Measurements from ENCODE around the gene HDHD5. TPM values are rescaled to one million over a fixed set of nuclear protein-coding genes. Genes with fewer than 3 reads are reported as not detected.

HDHD5 gene
- total and polyA plus RNA-seq, 10 of the 15 experiments (the other 5 are each of a cell fraction or from before 2014, with no cell fraction given), result 1.7 to 68.0 (median 49.9) TPM

GRCh38 chr22:17145021-17145680, 13.9 kb downstream of the HDHD5 start:
- no peaks in the 10 kb centered on the region for H3K79me2 ChIP-seq (ENCODE audit: control insufficient read depth, insufficient read depth, low read length)
- in situ Hi-C loops (cut with MboI), result no loop called here
- no peaks in the 10 kb centered on the region for H3K27me3 ChIP-seq (replicated peaks in 1 of 2; ENCODE audit: control insufficient read depth in 2 of 2, insufficient read depth in 2 of 2, low read length in 1 of 2)
- POLR2A ChIA-PET, result interaction anchor here (0.9 kb wide), 1 partner anchor 12 kb away, joined by 3 read pairs; no protein-coding TSS in a partner anchor
- H3K36me3 ChIP-seq (ENCODE audit: control insufficient read depth in 2 of 2, insufficient read depth in 2 of 2, low read length in 1 of 2), result peaks cover 15 to 27% of the 10 kb centered on the region in 2 experiments; a peak in 3 of 4 replicates
- TF ChIP-seq IKZF2 (IDR thresholded peaks at IDR 0.05) (no peak), MYB (IDR thresholded peaks at IDR 0.05; ENCODE audit: borderline replicate concordance, low read depth, low read length) (no peak), ATF7 (IDR thresholded peaks at IDR 0.05; ENCODE audit: low read depth) (no peak), YY1 (IDR thresholded peaks at IDR 0.05; ENCODE audit: low read depth, low read length) (no peak), MYC (IDR thresholded peaks at IDR 0.05; ENCODE audit: insufficient read depth, insufficient read length, insufficient replicate concordance, low read length, severe bottlenecking) (no peak), RAD21 (IDR thresholded peaks at IDR 0.05; ENCODE audit: insufficient read depth, low read depth, low read length) (no peak), ESRRA (IDR thresholded peaks at IDR 0.05; ENCODE audit: low read length) (no peak), TCF7 (IDR thresholded peaks at IDR 0.05; ENCODE audit: borderline replicate concordance) (no peak), EED (IDR thresholded peaks at IDR 0.05; ENCODE audit: low read depth) (no peak), ZNF207 (IDR thresholded peaks at IDR 0.05; ENCODE audit: borderline replicate concordance) (no peak), ATF3 (IDR thresholded peaks at IDR 0.05; ENCODE audit: borderline replicate concordance, extremely low read depth, low read depth, low read length) (no peak), HDGF (IDR thresholded peaks at IDR 0.05) (no peak), JUNB (IDR thresholded peaks at IDR 0.05) (no peak), PAX5 (IDR thresholded peaks at IDR 0.05; ENCODE audit: borderline replicate concordance, low read depth, low read length) (no peak), CREB1 (IDR thresholded peaks at IDR 0.05; ENCODE audit: low read depth) (no peak), IRF4 (IDR thresholded peaks at IDR 0.05; ENCODE audit: low read depth, low read length) (no peak), E4F1 (IDR thresholded peaks at IDR 0.05; ENCODE audit: borderline replicate concordance, partially characterized antibody) (no peak)
- no peaks in the 10 kb centered on the region for H3K4me1 ChIP-seq (ENCODE audit: control insufficient read depth, insufficient read depth, low read length)
- intact Hi-C loops (cut with micrococcal nuclease; ENCODE audit: unreplicated experiment), result no loop called here
- no peak for DNase-seq (ENCODE audit: low read depth, low spot score)
- H4K20me1 ChIP-seq (ENCODE audit: control insufficient read depth, insufficient read depth), result no peaks in the 10 kb centered on the region
- H3K4me2 ChIP-seq (ENCODE audit: control insufficient read depth, insufficient read depth), result no peak overlapping the region
- H3K9me3 ChIP-seq (replicated peaks; ENCODE audit: control insufficient read depth, insufficient read depth, low read length), result no peaks in the 10 kb centered on the region
- ATAC-seq, result no peak
- SMC1A ChIA-PET (ENCODE audit: uncharacterized antibody, unreplicated experiment), result no interaction called here
- no TSS peak for BruUV-seq (replicated peaks)
- no peak overlapping the region for H3K4me3 ChIP-seq
- no peak overlapping the region for H2AFZ ChIP-seq (ENCODE audit: control insufficient read depth, low read depth, low read length)
- CTCF ChIA-PET, result interaction anchor here (0.9 kb wide), 1 partner anchor 26 kb away, joined by 3 read pairs; no protein-coding TSS in a partner anchor
- no peak for FAIRE-seq
- 79% methylated on average over 8 of the region's 8 CpGs for WGBS (ENCODE audit: insufficient coverage, insufficient replicate concordance, low lambda C conversion rate, missing lambda C conversion rate)
- no peak overlapping the region for H3K27ac ChIP-seq (ENCODE audit: control insufficient read depth, insufficient read depth)
- RAD21 ChIA-PET (ENCODE audit: unreplicated experiment), result no interaction called here
- no peak overlapping the region for H3K9ac ChIP-seq (ENCODE audit: control insufficient read depth, insufficient read depth, low read length)
